ENCODE data around the gene MOCS1. TPM values are rescaled to one million over a fixed set of nuclear protein-coding genes. Genes with fewer than 3 reads are reported as not detected.

The MOCS1 gene
- total RNA-seq, 1 donor from 2014 or later: 18.4 TPM

DNA sequence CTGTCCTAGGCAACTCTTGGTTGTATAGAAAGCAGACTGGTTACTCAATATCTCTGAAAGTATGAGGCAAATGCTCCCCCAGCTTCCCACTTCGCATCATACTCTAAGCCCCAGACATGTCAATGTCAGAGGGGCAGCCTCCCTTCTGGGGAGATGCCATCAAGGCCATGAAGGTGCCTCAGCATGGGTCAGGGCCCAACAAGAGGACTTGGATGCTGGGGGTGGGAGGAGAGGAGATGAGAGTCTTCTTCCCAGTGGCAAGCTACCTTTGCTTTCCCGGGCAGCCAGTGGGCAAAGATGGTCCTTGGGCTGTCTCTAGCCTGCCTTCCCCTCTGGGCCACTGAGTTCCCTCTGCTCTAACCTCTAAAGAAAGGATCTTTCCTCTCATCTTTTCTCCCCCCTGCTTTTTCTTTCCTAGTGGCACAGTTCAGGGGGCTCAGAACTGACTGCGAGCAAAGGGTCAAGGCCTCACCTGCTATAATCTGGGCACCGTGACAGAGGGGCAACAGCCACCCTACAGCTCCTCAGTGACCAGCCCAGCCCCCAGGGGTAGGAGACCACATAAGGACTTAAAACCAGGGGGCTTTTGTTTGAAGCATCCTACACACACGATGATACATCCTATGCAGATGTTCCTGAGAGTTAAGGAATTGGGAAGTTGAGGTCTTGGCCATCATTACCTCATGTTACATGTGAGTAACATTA lies 26.2 kb downstream of the MOCS1 start:
- TF ChIP-seq, protein P1, sequence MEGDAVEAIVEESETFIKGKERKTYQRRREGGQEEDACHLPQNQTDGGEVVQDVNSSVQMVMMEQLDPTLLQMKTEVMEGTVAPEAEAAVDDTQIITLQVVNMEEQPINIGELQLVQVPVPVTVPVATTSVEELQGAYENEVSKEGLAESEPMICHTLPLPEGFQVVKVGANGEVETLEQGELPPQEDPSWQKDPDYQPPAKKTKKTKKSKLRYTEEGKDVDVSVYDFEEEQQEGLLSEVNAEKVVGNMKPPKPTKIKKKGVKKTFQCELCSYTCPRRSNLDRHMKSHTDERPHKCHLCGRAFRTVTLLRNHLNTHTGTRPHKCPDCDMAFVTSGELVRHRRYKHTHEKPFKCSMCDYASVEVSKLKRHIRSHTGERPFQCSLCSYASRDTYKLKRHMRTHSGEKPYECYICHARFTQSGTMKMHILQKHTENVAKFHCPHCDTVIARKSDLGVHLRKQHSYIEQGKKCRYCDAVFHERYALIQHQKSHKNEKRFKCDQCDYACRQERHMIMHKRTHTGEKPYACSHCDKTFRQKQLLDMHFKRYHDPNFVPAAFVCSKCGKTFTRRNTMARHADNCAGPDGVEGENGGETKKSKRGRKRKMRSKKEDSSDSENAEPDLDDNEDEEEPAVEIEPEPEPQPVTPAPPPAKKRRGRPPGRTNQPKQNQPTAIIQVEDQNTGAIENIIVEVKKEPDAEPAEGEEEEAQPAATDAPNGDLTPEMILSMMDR (conservative IDR thresholded peaks at IDR 0.05): no peak
- Mint-ChIP-seq H3K4me1 (no peaks in the 10 kb centered on the region), H3K4me3 (no peak overlapping the region), H3K27ac (ENCODE audit: unreplicated experiment) (no peak overlapping the region), H3K36me3 (ENCODE audit: low read depth) (peaks cover 19% of the 10 kb centered on the region), H3K27me3 (ENCODE audit: low read depth) (no peaks in the 10 kb centered on the region), H3K9me3 (no peaks in the 10 kb centered on the region)
- no peak for DNase-seq (ENCODE audit: low read depth, low spot score)

GRCh38 chr6:39906318-39906761 lies 27.9 kb downstream of the MOCS1 start:
- H3K27ac Mint-ChIP-seq (ENCODE audit: unreplicated experiment): no peak overlapping the region
- TF ChIP-seq, protein P1 (conservative IDR thresholded peaks at IDR 0.05): no peak
- no peaks in the 10 kb centered on the region for H3K9me3 Mint-ChIP-seq
- DNase-seq (ENCODE audit: low read depth, low spot score): no peak
- H3K4me1 Mint-ChIP-seq: no peaks in the 10 kb centered on the region
- H3K27me3 Mint-ChIP-seq (ENCODE audit: low read depth): no peaks in the 10 kb centered on the region
- H3K4me3 Mint-ChIP-seq: no peak overlapping the region
- peaks cover 19% of the 10 kb centered on the region for H3K36me3 Mint-ChIP-seq (ENCODE audit: low read depth)

DNA sequence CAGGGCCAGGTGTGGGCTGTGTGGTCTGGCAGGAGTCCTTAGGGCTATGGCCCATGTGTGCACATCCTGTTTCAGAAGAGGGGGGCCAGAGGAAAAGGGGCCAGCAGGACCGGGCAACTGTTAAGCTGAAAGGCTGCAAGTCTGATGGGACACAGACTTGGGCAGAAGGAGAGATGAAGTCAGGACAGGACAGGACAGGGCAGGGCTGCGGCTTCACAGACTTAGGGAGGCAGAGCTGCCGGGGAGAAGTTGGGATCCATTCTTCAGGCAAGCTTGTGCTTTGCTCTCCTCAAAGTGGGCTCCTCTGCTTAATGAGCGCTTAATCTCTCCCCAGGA lies 28.7 kb downstream of the MOCS1 start:
- Mint-ChIP-seq H3K27ac (ENCODE audit: unreplicated experiment) (no peak overlapping the region), H3K9me3 (no peaks in the 10 kb centered on the region), H3K27me3 (ENCODE audit: low read depth) (no peaks in the 10 kb centered on the region), H3K4me1 (peaks cover under 1% of the 10 kb centered on the region), H3K36me3 (ENCODE audit: low read depth) (peaks cover 14% of the 10 kb centered on the region), H3K4me3 (no peak overlapping the region)
- no peak for DNase-seq (ENCODE audit: low read depth, low spot score)
- TF ChIP-seq, protein P1 (conservative IDR thresholded peaks at IDR 0.05): no peak

DNA sequence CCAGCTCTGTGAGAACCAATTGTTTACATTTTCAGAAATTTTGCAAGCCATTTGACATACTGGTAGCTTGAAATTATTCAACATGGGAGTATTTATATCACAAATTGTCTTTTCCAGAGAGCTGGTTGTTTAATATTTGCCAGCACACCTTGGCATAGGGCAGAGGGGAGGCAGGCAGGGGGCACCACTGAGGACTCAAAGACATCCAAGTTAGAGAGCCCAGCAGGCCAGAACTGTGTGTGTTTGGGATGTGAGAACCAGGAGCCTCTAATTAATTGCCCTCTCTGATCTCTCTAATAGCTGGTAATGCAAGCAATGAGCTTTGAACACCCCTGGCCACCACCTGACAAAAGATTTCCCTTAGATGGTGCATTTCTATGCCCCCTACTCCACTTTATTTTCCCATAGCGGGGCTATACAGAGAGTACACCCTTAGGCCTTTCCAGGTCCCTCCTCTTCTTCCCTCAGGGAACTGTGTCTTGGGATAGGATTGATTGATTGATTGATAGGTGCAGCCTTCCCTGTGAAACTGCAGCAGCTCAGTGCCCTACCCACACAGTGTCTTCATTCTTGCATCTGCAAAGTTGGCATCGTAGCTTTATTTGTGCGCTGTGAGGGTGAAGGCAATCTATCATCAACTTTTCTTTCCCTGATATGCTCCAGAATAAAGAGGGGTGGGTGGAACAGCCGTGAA lies 29.2 kb downstream of the MOCS1 start:
- Mint-ChIP-seq H3K4me1 (peaks cover 5% of the 10 kb centered on the region), H3K36me3 (ENCODE audit: low read depth) (peaks cover 14% of the 10 kb centered on the region), H3K27me3 (ENCODE audit: low read depth) (no peaks in the 10 kb centered on the region), H3K27ac (ENCODE audit: unreplicated experiment) (no peak overlapping the region), H3K9me3 (no peaks in the 10 kb centered on the region), H3K4me3 (no peak overlapping the region)
- TF ChIP-seq, protein P1 (conservative IDR thresholded peaks at IDR 0.05): no peak
- no peak for DNase-seq (ENCODE audit: low read depth, low spot score)

DNA sequence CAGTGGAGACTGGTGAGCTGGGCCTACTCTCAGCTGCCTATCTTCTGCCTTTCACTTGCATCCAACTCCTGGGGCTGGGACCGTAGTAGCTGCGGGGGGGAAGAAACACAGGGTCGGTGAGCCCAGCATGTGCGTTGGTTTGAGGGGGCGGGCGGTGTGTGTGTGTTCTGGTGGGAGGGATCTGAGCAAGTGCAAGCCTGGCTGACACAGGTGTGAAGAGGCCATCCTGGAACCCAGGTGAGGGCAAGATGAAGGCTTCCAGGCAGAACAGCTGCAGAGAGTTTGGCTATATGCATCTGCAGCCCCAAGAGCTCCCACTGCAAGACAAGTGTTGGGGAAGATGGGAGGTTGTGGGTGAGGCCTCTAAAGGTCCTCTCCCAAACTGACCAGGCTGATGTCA lies 30.6 kb downstream of the MOCS1 start:
- no peak for DNase-seq (ENCODE audit: low read depth, low spot score)
- Mint-ChIP-seq H3K4me1 (peaks cover 5% of the 10 kb centered on the region), H3K9me3 (no peaks in the 10 kb centered on the region), H3K27me3 (ENCODE audit: low read depth) (no peaks in the 10 kb centered on the region), H3K27ac (ENCODE audit: unreplicated experiment) (no peak overlapping the region), H3K4me3 (no peak overlapping the region), H3K36me3 (ENCODE audit: low read depth) (peaks cover 14% of the 10 kb centered on the region)
- TF ChIP-seq, protein P1 (conservative IDR thresholded peaks at IDR 0.05): no peak
